Keratinocyte (primary cell): Measurements from ENCODE around the gene DSE.

ENCODE experiments used
- CTCF ChIP-seq, 3 experiments: IDR thresholded peaks in 1 of 3; conservative IDR thresholded peaks in 1 of 3; optimal IDR thresholded peaks in 1 of 3; 2 replicates in 2 of 3; 3 replicates in 1 of 3; pipeline versions ENCODE3 to v1.5.1; 2011; ENCODE audit warnings: low read length in 3 of 3, mild to moderate bottlenecking in 3 of 3, moderate library complexity in 2 of 3, control low read depth in 1 of 3, inconsistent platforms in 1 of 3; ENCODE audit not compliant: insufficient read depth in 2 of 3; ENCODE audit errors: extremely low read depth in 1 of 3
- EZH2 ChIP-seq: IDR thresholded peaks from one replicate; pipeline ENCODE4 v1.6.1; 2012; ENCODE audit warnings: inconsistent platforms, mild to moderate bottlenecking, low read length, moderate library complexity

- TF ChIP-seq EZH2 (no peak), CTCF (optimal IDR thresholded peaks at IDR 0.05 in 1 of 3, IDR thresholded peaks at IDR 0.05 in 1 of 3, conservative IDR thresholded peaks at IDR 0.05 in 1 of 3; ENCODE audit: extremely low read depth in 1 of 3, insufficient read depth in 2 of 3, low read length in 3 of 3) (no peak)
These were observed 112.0 kb downstream of the DSE start for GRCh38 chr6:116482780-116483179.
